HG02852 (cell line): ENCODE data around the gene GRID2IP.
"Not testable (repeated sequence)": the region's sequence is repeated elsewhere in the genome, so short reads cannot be mapped to it uniquely, and the experiment has no call there.

Source experiments
- ATAC-seq: cut with Tn5 transposase; IDR thresholded peaks from one replicate; pipeline ENCODE4 v1.9.1; 2021; ENCODE audit warnings: mild to moderate bottlenecking, moderate library complexity; ENCODE audit not compliant: unreplicated experiment

Gene GRID2IP

GRCh38 chr7:6453734-6454133 is 97.5 kb downstream of the GRID2IP start:
- ATAC-seq: no peak

GRCh38 chr7:6451224-6451705 is 100.0 kb downstream of the GRID2IP start:
- no peak for ATAC-seq

- not testable (repeated sequence) for ATAC-seq
Measured at GRCh38 chr7:6450591-6450990, 100.7 kb downstream of the GRID2IP start.

- not testable (repeated sequence) for ATAC-seq
Measured at GRCh38 chr7:6449884-6450283, 101.4 kb downstream of the GRID2IP start.

GRCh38 chr7:6448943-6449543 is 102.2 kb downstream of the GRID2IP start:
- ATAC-seq: no peak

GRCh38 chr7:6447581-6448199 is 103.6 kb downstream of the GRID2IP start, which contains the start of gene DAGLB:
TSS of gene DAGLB (minus strand) at chr7:6447954. CDS start at chr7:6447842, 112 bp downstream.
- peak; percentile 76 for ATAC-seq
